ENCODE data around the gene CHI3L2.

DNA sequence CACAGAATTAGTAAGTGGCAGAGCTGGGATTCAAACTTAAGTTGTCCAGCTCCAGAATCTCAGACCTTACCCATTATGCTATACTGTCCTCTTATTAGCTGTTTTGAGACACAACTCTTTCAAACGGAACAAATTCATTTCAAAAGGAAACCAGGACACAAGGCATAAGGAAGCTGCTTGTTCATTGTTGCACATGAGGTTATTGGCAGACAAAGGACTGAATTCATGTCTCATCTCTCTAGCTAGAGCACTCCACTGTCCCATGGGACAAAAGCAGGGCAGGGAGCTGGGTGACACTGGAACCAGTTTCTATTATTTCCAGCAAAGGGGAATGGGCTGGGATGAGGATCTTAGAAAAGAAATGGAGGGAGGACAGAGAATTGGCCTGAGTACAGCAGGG, 26.4 kb downstream of the CHI3L2 start:
- TF ChIP-seq, protein P1, sequence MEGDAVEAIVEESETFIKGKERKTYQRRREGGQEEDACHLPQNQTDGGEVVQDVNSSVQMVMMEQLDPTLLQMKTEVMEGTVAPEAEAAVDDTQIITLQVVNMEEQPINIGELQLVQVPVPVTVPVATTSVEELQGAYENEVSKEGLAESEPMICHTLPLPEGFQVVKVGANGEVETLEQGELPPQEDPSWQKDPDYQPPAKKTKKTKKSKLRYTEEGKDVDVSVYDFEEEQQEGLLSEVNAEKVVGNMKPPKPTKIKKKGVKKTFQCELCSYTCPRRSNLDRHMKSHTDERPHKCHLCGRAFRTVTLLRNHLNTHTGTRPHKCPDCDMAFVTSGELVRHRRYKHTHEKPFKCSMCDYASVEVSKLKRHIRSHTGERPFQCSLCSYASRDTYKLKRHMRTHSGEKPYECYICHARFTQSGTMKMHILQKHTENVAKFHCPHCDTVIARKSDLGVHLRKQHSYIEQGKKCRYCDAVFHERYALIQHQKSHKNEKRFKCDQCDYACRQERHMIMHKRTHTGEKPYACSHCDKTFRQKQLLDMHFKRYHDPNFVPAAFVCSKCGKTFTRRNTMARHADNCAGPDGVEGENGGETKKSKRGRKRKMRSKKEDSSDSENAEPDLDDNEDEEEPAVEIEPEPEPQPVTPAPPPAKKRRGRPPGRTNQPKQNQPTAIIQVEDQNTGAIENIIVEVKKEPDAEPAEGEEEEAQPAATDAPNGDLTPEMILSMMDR (IDR thresholded peaks at IDR 0.05): no peak
- no peak for TF ChIP-seq POLR2A (IDR thresholded peaks at IDR 0.05)
